ENCODE data around the gene CDK5. TPM values are rescaled to one million over a fixed set of nuclear protein-coding genes. Genes with fewer than 3 reads are reported as not detected.

CDK5 gene
- total and polyA plus RNA-seq, 2 of the 13 experiments (the other 11 are each of a cell fraction or from before 2014, with no cell fraction given), result 16.4 to 21.3 TPM

DNA sequence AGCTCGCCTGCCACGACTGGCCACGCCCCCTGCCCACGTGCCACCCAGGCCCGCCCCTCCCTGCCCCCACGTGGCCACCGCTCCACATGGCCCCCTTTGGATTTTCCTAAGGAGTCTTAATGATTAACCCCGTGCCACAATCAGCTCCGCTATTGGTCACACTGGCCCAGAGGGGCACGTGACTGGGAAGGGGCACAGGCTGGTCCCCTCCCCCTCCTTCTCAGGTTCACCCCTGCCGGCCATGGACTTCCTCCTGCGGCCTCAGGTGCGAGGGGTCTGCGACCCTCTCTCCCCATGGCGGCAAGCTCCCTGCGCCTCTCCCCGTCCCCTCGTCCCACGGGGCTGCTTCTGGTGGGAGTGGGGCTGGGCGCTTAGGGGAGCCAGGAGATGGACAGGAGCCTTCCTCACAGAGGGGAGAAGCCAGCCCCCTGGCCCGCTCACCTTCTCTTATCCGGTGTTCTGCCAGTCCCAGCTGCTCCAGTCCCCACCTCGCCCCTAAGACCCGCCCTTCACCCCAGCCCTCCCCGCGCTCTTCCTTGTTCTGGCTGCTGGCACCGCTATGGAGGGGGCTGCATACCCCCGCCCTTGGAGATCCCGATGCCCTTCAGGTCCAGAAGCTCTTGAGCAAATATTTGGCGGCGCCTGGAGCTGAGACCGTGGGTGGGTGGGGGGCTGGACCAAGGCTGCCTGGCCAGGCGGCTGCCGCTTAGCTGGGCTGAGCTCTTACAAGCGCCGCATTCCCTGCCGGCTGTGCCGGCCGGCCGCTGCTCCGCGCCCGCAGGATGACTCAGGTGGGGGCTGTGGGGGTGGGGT, 4.9 kb upstream of the CDK5 start (continued):
- TF ChIP-seq, protein P1, sequence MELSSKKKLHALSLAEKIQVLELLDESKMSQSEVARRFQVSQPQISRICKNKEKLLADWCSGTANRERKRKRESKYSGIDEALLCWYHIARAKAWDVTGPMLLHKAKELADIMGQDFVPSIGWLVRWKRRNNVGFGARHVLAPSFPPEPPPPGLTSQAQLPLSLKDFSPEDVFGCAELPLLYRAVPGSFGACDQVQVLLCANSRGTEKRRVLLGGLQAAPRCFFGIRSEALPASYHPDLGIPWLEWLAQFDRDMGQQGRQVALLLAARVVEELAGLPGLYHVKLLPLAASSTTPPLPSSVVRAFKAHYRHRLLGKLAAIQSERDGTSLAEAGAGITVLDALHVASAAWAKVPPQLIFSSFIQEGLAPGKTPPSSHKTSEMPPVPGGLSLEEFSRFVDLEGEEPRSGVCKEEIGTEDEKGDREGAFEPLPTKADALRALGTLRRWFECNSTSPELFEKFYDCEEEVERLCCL (CRISPR knock-in tag; IDR thresholded peaks at IDR 0.05; ENCODE audit: borderline replicate concordance), result no peak
- TF ChIP-seq, protein P2, sequence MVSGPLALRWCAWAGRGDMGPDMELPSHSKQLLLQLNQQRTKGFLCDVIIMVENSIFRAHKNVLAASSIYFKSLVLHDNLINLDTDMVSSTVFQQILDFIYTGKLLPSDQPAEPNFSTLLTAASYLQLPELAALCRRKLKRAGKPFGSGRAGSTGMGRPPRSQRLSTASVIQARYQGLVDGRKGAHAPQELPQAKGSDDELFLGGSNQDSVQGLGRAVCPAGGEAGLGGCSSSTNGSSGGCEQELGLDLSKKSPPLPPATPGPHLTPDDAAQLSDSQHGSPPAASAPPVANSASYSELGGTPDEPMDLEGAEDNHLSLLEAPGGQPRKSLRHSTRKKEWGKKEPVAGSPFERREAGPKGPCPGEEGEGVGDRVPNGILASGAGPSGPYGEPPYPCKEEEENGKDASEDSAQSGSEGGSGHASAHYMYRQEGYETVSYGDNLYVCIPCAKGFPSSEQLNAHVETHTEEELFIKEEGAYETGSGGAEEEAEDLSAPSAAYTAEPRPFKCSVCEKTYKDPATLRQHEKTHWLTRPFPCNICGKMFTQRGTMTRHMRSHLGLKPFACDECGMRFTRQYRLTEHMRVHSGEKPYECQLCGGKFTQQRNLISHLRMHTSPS (CRISPR knock-in tag; IDR thresholded peaks at IDR 0.05; ENCODE audit: low read depth), result peak; percentile 58; the same call in 1 of the 2 replicates
- TF ChIP-seq RAD51 (IDR thresholded peaks at IDR 0.05; ENCODE audit: borderline replicate concordance), result peak; percentile 97
- TF ChIP-seq NCOA2 (CRISPR knock-in tag; IDR thresholded peaks at IDR 0.05), result 0 out of 2 replicates have a peak, but pooled peaks have one; percentile 17
- TF ChIP-seq ZNF569 (CRISPR knock-in tag; IDR thresholded peaks at IDR 0.05; ENCODE audit: borderline replicate concordance), result no peak
- 0 out of 2 replicates have a peak, but pooled peaks have one; percentile 27 for TF ChIP-seq ZNF24 (IDR thresholded peaks at IDR 0.05)
- 0 out of 2 replicates have a peak, but pooled peaks have one; percentile 34 for TF ChIP-seq SAFB2 (CRISPR knock-in tag; IDR thresholded peaks at IDR 0.05; ENCODE audit: borderline replicate concordance, low read depth)
- TF ChIP-seq, protein P3, sequence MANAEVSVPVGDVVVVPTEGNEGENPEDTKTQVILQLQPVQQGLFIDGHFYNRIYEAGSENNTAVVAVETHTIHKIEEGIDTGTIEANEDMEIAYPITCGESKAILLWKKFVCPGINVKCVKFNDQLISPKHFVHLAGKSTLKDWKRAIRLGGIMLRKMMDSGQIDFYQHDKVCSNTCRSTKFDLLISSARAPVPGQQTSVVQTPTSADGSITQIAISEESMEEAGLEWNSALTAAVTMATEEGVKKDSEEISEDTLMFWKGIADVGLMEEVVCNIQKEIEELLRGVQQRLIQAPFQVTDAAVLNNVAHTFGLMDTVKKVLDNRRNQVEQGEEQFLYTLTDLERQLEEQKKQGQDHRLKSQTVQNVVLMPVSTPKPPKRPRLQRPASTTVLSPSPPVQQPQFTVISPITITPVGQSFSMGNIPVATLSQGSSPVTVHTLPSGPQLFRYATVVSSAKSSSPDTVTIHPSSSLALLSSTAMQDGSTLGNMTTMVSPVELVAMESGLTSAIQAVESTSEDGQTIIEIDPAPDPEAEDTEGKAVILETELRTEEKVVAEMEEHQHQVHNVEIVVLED (CRISPR knock-in tag; IDR thresholded peaks at IDR 0.05; ENCODE audit: borderline replicate concordance), result peak; percentile 69
- TF ChIP-seq ZBTB7B (CRISPR knock-in tag; IDR thresholded peaks at IDR 0.05), result peak; percentile 58; the same call in 1 of the 2 replicates
- no peak for TF ChIP-seq ZIK1 (CRISPR knock-in tag; IDR thresholded peaks at IDR 0.05; ENCODE audit: borderline replicate concordance, low read depth)
- TF ChIP-seq KDM5B (CRISPR knock-in tag; IDR thresholded peaks at IDR 0.05; ENCODE audit: borderline replicate concordance), result 0 out of 2 replicates have a peak, but pooled peaks have one; percentile 5
- TF ChIP-seq RBM39 (IDR thresholded peaks at IDR 0.05; ENCODE audit: low read depth, low read length, poor library complexity, severe bottlenecking), result peak; percentile 51

Measured in HepG2 (cell line).